Measurements from ENCODE around the gene VPS13D. TPM values are rescaled to one million over a fixed set of nuclear protein-coding genes. Genes with fewer than 3 reads are reported as not detected.

VPS13D gene
- total RNA-seq, 2 donors from 2014 or later = 48.1 to 65.2 TPM

DNA sequence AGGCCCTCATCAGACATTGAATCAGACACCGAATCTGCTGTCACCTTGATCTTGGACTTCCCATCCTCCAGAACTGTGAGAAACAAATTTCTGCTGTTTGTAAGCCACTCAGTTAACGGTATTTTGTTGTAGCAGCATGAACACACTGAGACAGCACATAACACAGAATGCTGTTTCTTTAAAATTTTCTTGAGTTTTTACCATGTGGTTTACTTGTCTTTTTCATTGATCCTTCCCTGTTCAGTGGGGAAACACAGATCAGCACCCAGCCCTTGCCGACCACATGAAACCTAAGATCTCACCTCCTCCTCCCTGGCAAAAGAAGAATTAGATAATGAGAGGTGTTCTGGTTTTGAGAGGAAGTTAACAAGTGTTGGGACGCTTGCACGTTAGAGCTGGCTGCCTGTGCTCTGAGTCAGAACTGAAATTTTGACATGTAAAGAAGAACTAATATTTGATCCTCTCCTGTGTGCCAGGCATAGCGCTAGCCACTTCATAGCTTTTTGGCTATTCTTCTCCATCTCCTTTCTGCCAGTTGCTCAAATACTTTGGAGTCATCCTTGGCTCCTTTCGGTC is 208.6 kb downstream of the VPS13D start:
- H3K4me1 ChIP-seq = peaks cover 0 to 38% of the 10 kb centered on the region in 2 donors
- no peak for DNase-seq (ENCODE audit: low spot score)
- no peaks in the 10 kb centered on the region for H3K9me3 ChIP-seq
- H3K36me3 ChIP-seq = no peaks in the 10 kb centered on the region
- TF ChIP-seq, protein P1, sequence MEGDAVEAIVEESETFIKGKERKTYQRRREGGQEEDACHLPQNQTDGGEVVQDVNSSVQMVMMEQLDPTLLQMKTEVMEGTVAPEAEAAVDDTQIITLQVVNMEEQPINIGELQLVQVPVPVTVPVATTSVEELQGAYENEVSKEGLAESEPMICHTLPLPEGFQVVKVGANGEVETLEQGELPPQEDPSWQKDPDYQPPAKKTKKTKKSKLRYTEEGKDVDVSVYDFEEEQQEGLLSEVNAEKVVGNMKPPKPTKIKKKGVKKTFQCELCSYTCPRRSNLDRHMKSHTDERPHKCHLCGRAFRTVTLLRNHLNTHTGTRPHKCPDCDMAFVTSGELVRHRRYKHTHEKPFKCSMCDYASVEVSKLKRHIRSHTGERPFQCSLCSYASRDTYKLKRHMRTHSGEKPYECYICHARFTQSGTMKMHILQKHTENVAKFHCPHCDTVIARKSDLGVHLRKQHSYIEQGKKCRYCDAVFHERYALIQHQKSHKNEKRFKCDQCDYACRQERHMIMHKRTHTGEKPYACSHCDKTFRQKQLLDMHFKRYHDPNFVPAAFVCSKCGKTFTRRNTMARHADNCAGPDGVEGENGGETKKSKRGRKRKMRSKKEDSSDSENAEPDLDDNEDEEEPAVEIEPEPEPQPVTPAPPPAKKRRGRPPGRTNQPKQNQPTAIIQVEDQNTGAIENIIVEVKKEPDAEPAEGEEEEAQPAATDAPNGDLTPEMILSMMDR (IDR thresholded peaks at IDR 0.05) = no peak
- H3K4me3 ChIP-seq = no peak overlapping the region
- H3K27me3 ChIP-seq = no peaks in the 10 kb centered on the region
- H3K27ac ChIP-seq = no peak overlapping the region

- Histone ChIP-seq H3K27ac (no peak overlapping the region), H3K4me3 (no peak overlapping the region)
- TF ChIP-seq, protein P1 (IDR thresholded peaks at IDR 0.05) = no peak
These were observed 209.2 kb downstream of the VPS13D start for GRCh38 chr1:12439073-12439472.

GRCh38 chr1:12441414-12442105 is 211.7 kb downstream of the VPS13D start:
- H3K4me1 ChIP-seq = peaks cover 0 to 10% of the 10 kb centered on the region in 2 donors
- H3K9me3 ChIP-seq = no peaks in the 10 kb centered on the region
- no peak overlapping the region for H3K4me3 ChIP-seq
- TF ChIP-seq, protein P1 (IDR thresholded peaks at IDR 0.05) = no peak
- H3K36me3 ChIP-seq = no peaks in the 10 kb centered on the region
- no peak overlapping the region for H3K27ac ChIP-seq
- DNase-seq (ENCODE audit: low spot score) = no peak
- H3K27me3 ChIP-seq = no peaks in the 10 kb centered on the region

More at GRCh38 chr1:12439073-12439472, 209.2 kb downstream of the VPS13D start:
- Histone ChIP-seq H3K9me3 (no peaks in the 10 kb centered on the region), H3K36me3 (no peaks in the 10 kb centered on the region), H3K27me3 (no peaks in the 10 kb centered on the region), H3K4me1 (peaks cover 0 to 32% of the 10 kb centered on the region in 2 donors)
- no peak for DNase-seq (ENCODE audit: low spot score)

DNA sequence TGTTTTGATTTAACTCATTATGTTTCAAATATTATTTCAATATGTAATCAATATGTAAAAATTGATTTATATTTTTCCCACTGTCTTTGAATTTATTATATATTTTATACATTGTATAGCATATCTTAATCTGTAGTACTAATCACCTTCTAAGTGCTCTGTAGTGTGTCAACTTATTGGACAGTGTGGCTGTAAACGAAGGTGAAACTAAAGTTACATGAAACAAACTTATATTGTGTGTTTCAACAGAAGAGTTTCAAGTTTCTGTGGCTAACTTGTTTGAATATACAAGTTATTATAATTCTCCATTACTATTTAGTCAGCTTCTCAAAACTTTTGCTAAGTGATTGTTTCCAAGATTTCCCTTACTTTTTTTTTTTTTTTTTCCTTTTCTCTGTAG is 212.4 kb downstream of the VPS13D start:
- no peaks in the 10 kb centered on the region for H3K27me3 ChIP-seq
- H3K4me3 ChIP-seq = no peak overlapping the region
- TF ChIP-seq, protein P1 (IDR thresholded peaks at IDR 0.05) = no peak
- no peaks in the 10 kb centered on the region for H3K9me3 ChIP-seq
- H3K27ac ChIP-seq = no peak overlapping the region
- peaks cover 0 to 10% of the 10 kb centered on the region in 2 donors for H3K4me1 ChIP-seq
- H3K36me3 ChIP-seq = no peaks in the 10 kb centered on the region
- no peak for DNase-seq (ENCODE audit: low spot score)

GRCh38 chr1:12443151-12443550 is 213.3 kb downstream of the VPS13D start:
- Histone ChIP-seq H3K4me3 (no peak overlapping the region), H3K4me1 (peaks cover 0 to 19% of the 10 kb centered on the region in 2 donors), H3K36me3 (no peaks in the 10 kb centered on the region), H3K27ac (no peak overlapping the region), H3K9me3 (no peaks in the 10 kb centered on the region), H3K27me3 (no peaks in the 10 kb centered on the region)
- TF ChIP-seq, protein P1 (IDR thresholded peaks at IDR 0.05) = no peak
- no peak for DNase-seq (ENCODE audit: low spot score)

Measured in right atrium auricular region (tissue), 2 donors.